H9 (cell line): Measurements from ENCODE around the gene ZMAT3. TPM values are rescaled to one million over a fixed set of nuclear protein-coding genes. Genes with fewer than 3 reads are reported as not detected.

Source experiments
- DNase-seq: peaks from one replicate; pipeline ENCODE4 v3.0.0-alpha.2; 2017
- H2AFZ ChIP-seq: one replicate; pipeline ENCODE4 v1.6.1; 2013; ENCODE audit warnings: mild to moderate bottlenecking, low read length, control low read depth, moderate library complexity
- H2AK5ac ChIP-seq: 2 replicates; pipeline ENCODE4 v1.6.1; 2013; ENCODE audit warnings: low read length, control low read depth, mixed read lengths; ENCODE audit not compliant: insufficient read length
- H2BK120ac ChIP-seq: one replicate; pipeline ENCODE4 v1.6.1; 2013; ENCODE audit warnings: low read depth, mild to moderate bottlenecking, low read length, control low read depth, inconsistent platforms; ENCODE audit not compliant: poor library complexity, severe bottlenecking
- H2BK12ac ChIP-seq: 2 replicates; pipeline ENCODE4 v1.6.1; 2013; ENCODE audit warnings: low read length, control low read depth, mixed read lengths, low read depth; ENCODE audit not compliant: insufficient read length
- H2BK15ac ChIP-seq: 2 replicates; pipeline ENCODE4 v1.6.1; 2013; ENCODE audit warnings: low read depth, low read length, control low read depth
- H2BK20ac ChIP-seq: one replicate; pipeline ENCODE4 v1.6.1; 2013; ENCODE audit warnings: low read depth, mild to moderate bottlenecking, low read length, control low read depth, inconsistent platforms; ENCODE audit not compliant: poor library complexity, severe bottlenecking
- H2BK5ac ChIP-seq: 2 replicates; pipeline ENCODE4 v1.6.1; 2013; ENCODE audit warnings: low read length, control low read depth, mixed read lengths; ENCODE audit not compliant: insufficient read length
- H3K14ac ChIP-seq: 2 replicates; pipeline ENCODE4 v1.6.1; 2013; ENCODE audit warnings: low read length, control low read depth; ENCODE audit not compliant: insufficient read depth
- H3K18ac ChIP-seq: 2 replicates; pipeline ENCODE4 v1.6.1; 2013; ENCODE audit warnings: low read depth, mild to moderate bottlenecking, mixed read lengths, low read length, control low read depth; ENCODE audit not compliant: insufficient read length
- H3K23ac ChIP-seq: 2 replicates; pipeline ENCODE4 v1.6.1; 2013; ENCODE audit warnings: low read length, control low read depth, mixed read lengths, low read depth; ENCODE audit not compliant: insufficient read length
- H3K23me2 ChIP-seq: 2 replicates; pipeline ENCODE4 v1.6.1; 2013; ENCODE audit warnings: low read depth, mild to moderate bottlenecking, mixed read lengths, low read length, control low read depth; ENCODE audit not compliant: insufficient read length, poor library complexity, severe bottlenecking
- H3K27ac ChIP-seq: 2 replicates; pipeline ENCODE4 v1.5.1; 2013; ENCODE audit warnings: low read length, control low read depth, mixed read lengths, low read depth; ENCODE audit not compliant: insufficient read length
- H3K27me3 ChIP-seq: 2 replicates; pipeline ENCODE4 v1.6.1; 2013; ENCODE audit warnings: low read length, control low read depth, inconsistent platforms; ENCODE audit not compliant: insufficient read depth
- H3K4ac ChIP-seq: 2 replicates; pipeline ENCODE4 v1.6.1; 2013; ENCODE audit warnings: low read depth, mild to moderate bottlenecking, control low read depth, inconsistent platforms, low read length, moderate library complexity
- H3K4me1 ChIP-seq: 2 replicates; pipeline ENCODE4 v1.6.1; 2013; ENCODE audit warnings: low read length, control low read depth, inconsistent platforms; ENCODE audit not compliant: insufficient read depth
- H3K4me2 ChIP-seq: 2 replicates; pipeline ENCODE4 v1.6.1; 2013; ENCODE audit warnings: low read length, control low read depth, mixed read lengths; ENCODE audit not compliant: insufficient read length, insufficient read depth
- H3K56ac ChIP-seq: 2 replicates; pipeline ENCODE4 v1.6.1; 2013; ENCODE audit warnings: low read depth, mild to moderate bottlenecking, mixed read lengths, low read length, control low read depth; ENCODE audit not compliant: insufficient read length
- H3K79me1 ChIP-seq: 2 replicates; pipeline ENCODE4 v1.6.1; 2013; ENCODE audit warnings: low read depth, mild to moderate bottlenecking, moderate library complexity, low read length, control low read depth, inconsistent platforms; ENCODE audit not compliant: insufficient read depth, poor library complexity, severe bottlenecking
- H3K79me2 ChIP-seq: 2 replicates; pipeline ENCODE4 v1.6.1; 2013; ENCODE audit warnings: low read length, control low read depth, inconsistent platforms; ENCODE audit not compliant: insufficient read depth
- H3K9ac ChIP-seq: 2 replicates; pipeline ENCODE4 v1.6.1; 2013; ENCODE audit warnings: low read length, control low read depth, mixed read lengths; ENCODE audit not compliant: insufficient read length; ENCODE audit errors: extremely low read depth
- H3K9me3 ChIP-seq: one replicate; pipeline ENCODE4 v1.6.1; 2013; ENCODE audit warnings: low read depth, low read length, inconsistent platforms; ENCODE audit not compliant: control insufficient read depth
- H3T11ph ChIP-seq: one replicate; pipeline ENCODE4 v1.6.1; 2013; ENCODE audit warnings: mild to moderate bottlenecking, low read length, control low read depth, inconsistent platforms
- H4K20me1 ChIP-seq: one replicate; pipeline ENCODE4 v1.6.1; 2013; ENCODE audit not compliant: control insufficient read depth, insufficient read length, insufficient read depth
- H4K5ac ChIP-seq: 2 replicates; pipeline ENCODE4 v1.6.1; 2013; ENCODE audit warnings: low read depth, mild to moderate bottlenecking, mixed read lengths, low read length, control low read depth; ENCODE audit not compliant: insufficient read length
- H4K8ac ChIP-seq: replicated peaks from 2 replicates; pipeline ENCODE4 v1.6.1; 2013; ENCODE audit warnings: low read length, control low read depth, mixed read lengths, low read depth; ENCODE audit not compliant: insufficient read length
- H4K91ac ChIP-seq: 2 replicates; pipeline ENCODE4 v1.6.1; 2013; ENCODE audit warnings: low read depth, mild to moderate bottlenecking, moderate library complexity, mixed read lengths, low read length, control low read depth; ENCODE audit not compliant: insufficient read length
- H3K27ac Mint-ChIP-seq, 3 experiments: 2 replicates in 2 of 3; 3 replicates in 1 of 3; pipeline ENCODE4 v1.8.0; 2020 to 2021; ENCODE audit warnings: mixed read lengths in 3 of 3, mild to moderate bottlenecking in 1 of 3, moderate library complexity in 1 of 3
- H3K27me3 Mint-ChIP-seq: 2 replicates; pipeline ENCODE4 v1.8.0; 2021; ENCODE audit warnings: low read depth, mild to moderate bottlenecking, moderate library complexity, mixed read lengths
- H3K36me3 Mint-ChIP-seq, 3 experiments: 2 replicates in 2 of 3; 3 replicates in 1 of 3; pipeline ENCODE4 v1.8.0; 2020 to 2021; ENCODE audit warnings: low read depth in 3 of 3, mixed read lengths in 3 of 3; ENCODE audit not compliant: insufficient read depth in 1 of 3
- H3K4me1 Mint-ChIP-seq, 2 experiments: 2 replicates each; pipeline ENCODE4 v1.8.0; 2020; ENCODE audit warnings: mixed read lengths in 2 of 2
- H3K4me3 Mint-ChIP-seq, 2 experiments: 2 replicates in 1 of 2; 3 replicates in 1 of 2; pipeline ENCODE4 v1.8.0; 2020 to 2021; ENCODE audit warnings: mild to moderate bottlenecking in 2 of 2, mixed read lengths in 2 of 2, moderate library complexity in 1 of 2
- H3K9me3 Mint-ChIP-seq, 2 experiments: 2 replicates in 1 of 2; 3 replicates in 1 of 2; pipeline ENCODE4 v1.8.0; 2020; ENCODE audit warnings: mild to moderate bottlenecking in 2 of 2, mixed read lengths in 2 of 2, moderate library complexity in 1 of 2
- CTCF ChIP-seq: fragments of 200-600 bp; sonication (generic); conservative IDR thresholded peaks from 3 replicates; pipeline ENCODE4 v1.8.0; 2021; ENCODE audit warnings: antibody characterized with exemption, mild to moderate bottlenecking
- WGBS: extraction: QIAGEN DNeasy Blood & Tissue Kit; methylation state at CpG from one replicate; pipeline ENCODE4 v1.1.7; 2013; ENCODE audit warnings: missing lambda C conversion rate, low lambda C conversion rate, mixed read lengths; ENCODE audit not compliant: insufficient read length; ENCODE audit errors: extremely low coverage; 5-methylcytosine and 5-hydroxymethylcytosine counted together
- total RNA-seq: library from RNA; stranded (reverse); gene quantifications from 2 replicates; pipeline ENCODE4 v1.2.1, GENCODE V29; 2021

Gene ZMAT3
- total RNA-seq, 1 experiment from 2014 or later: 9.4 TPM

DNA sequence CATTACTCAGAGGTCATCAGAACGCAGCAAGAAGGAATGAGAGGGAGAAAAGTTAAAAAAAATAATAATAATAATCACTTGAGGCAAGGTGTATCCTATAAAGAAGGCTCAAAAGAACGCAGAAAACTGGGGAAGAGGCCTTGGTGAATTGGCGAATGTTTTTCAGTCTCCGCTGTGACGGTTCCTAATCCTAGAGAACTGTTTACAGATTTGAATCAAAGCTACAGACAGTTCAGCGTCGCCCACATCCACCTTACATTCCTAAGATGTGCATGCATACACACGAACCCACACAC lies 634 bp downstream of the ZMAT3 start:
- Histone ChIP-seq H3K27ac (no peak overlapping the region), H2BK12ac (no peak overlapping the region)

More for the DNA sequence above, 634 bp downstream of the ZMAT3 start:
- Histone ChIP-seq H2BK5ac (no peak overlapping the region), H3K9me3 (no peaks in the 10 kb centered on the region), H3K27me3 (no peaks in the 10 kb centered on the region), H2BK120ac (no peak overlapping the region), H3K18ac (no peak overlapping the region), H3K9ac (peak overlapping the region; percentile 39), H3K23me2 (peaks cover 11% of the 10 kb centered on the region), H4K91ac (no peak overlapping the region), H3K56ac (no peak overlapping the region), H3K4me2 (peak overlapping the region; percentile 90), H3K79me2 (no peaks in the 10 kb centered on the region), H4K8ac (no peak overlapping the region), H2BK15ac (no peak overlapping the region), H4K20me1 (no peaks in the 10 kb centered on the region), H2AK5ac (no peak overlapping the region), H3K79me1 (no peaks in the 10 kb centered on the region), H2AFZ (peak overlapping the region; percentile 7), H3T11ph (no peak overlapping the region), H3K23ac (no peak overlapping the region), H3K4me1 (no peaks in the 10 kb centered on the region), H2BK20ac (no peak overlapping the region), H3K14ac (no peak overlapping the region), H4K5ac (no peak overlapping the region), H3K4ac (no peak overlapping the region)
- no peak for DNase-seq
- WGBS: no CpG with 5 or more reads among the region's 8 CpGs
- H3K36me3 Mint-ChIP-seq: peaks cover 0 to 16% (median 0%) of the 10 kb centered on the region in 3 experiments; a peak in 2 of 7 replicates
- peak overlapping the region in 1 of 3 experiments; percentile 87; a peak in 2 of 7 replicates for H3K27ac Mint-ChIP-seq
- H3K4me1 Mint-ChIP-seq: peaks cover 7 to 15% of the 10 kb centered on the region in 2 experiments
- no peak for TF ChIP-seq CTCF
- no peaks in the 10 kb centered on the region for H3K9me3 Mint-ChIP-seq
- 0 out of 2 replicates have a peak, but pooled peaks cover 1% of the 10 kb centered on the region for H3K27me3 Mint-ChIP-seq
- H3K4me3 Mint-ChIP-seq: peak overlapping the region; percentile 95
